GM19238 (cell line): ENCODE data around the gene TEX19.
"Not testable (repeated sequence)": the region's sequence is repeated elsewhere in the genome, so short reads cannot be mapped to it uniquely, and the experiment has no call there.

ENCODE experiments used
- DNase-seq: peaks from one replicate; pipeline ENCODE4 v3.0.0; 2011; ENCODE audit warnings: low spot score; ENCODE audit not compliant: insufficient read length

Gene TEX19

DNA sequence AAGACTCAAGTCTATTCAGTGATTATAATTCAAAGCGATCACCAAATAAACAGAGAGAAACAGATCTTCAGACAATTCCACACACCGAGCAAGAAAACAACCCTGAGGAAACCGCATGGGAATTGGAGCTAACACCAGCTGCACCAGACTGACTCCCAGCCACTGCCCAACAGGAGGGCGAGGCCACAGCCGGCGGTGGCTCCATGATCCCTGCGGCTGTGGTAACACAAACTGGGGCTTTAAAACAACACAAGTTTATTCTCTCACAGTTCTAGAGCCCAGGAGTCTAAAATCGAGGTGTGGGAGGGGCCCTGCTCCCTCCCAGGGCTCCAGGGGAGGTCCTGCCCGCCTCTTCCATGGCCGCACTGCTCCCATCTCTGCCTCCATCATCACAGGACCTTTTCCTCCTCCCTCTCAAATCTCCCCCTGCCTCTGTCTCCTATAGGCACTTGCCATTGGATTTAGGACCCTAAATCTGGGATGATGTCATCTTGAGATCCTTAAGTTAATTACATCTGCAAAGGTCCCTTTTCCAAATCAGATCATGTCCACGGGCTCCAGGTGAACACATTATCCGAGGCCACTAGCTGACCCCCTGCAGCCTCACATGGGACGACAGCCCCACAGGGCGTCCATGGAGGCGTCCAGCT, 49.4 kb downstream of the TEX19 start:
- no peak for DNase-seq

DNA sequence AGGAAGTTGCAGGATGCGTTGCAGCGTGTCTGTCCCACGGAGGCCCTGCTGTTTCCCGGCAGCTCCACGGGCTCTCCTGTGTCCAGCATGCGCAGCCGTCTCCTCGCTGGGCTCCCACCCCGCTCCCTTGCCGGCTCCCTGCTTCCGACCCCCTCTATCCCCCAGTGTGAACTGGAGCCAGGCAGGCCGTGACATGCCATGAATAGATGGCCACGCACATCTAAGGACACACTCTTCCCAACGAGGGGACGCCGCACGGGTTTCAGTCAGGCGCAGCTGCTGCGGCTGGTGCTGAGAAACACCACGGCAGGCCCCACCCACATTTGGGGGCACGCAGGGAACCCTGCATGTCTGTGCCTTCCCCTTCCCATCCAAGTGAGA, 49.9 kb downstream of the TEX19 start:
- no peak for DNase-seq

GRCh38 chr17:82410014-82410716, 51.1 kb downstream of the TEX19 start:
- no peak for DNase-seq

DNA sequence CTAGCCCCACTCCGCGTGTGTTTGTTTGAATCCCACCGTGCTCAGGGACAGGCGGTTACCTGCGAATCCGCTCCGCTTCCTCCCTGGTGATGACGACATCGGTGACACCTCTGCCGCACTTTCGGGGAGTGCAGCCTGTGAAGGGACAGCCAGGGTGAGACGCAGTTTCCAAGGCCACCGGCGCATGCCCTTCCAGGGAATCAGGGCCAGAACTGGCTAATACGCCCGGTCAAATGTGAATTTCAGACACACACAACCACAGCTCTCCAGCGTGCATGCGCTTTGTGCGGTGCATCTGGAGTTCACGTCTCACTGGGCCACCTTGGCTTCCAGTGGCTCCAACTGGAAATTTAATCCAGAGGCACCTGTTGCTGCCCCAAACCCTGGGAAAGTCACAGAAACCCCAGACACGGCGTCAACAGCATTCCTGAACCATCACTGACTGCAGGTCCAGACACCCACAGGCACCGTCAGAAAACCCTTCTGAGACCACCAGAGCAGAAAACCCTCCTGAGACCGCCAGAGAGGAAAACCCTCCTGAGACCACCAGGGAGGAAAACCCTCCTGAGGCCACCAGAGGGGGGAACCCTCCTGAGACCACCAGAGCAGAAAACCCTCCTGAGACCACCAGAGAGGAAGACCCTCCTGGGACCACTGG, 52.5 kb downstream of the TEX19 start:
- DNase-seq, result no peak

- DNase-seq, result not testable (repeated sequence)
These were observed 53.0 kb downstream of the TEX19 start for GRCh38 chr17:82412081-82412480.

DNA sequence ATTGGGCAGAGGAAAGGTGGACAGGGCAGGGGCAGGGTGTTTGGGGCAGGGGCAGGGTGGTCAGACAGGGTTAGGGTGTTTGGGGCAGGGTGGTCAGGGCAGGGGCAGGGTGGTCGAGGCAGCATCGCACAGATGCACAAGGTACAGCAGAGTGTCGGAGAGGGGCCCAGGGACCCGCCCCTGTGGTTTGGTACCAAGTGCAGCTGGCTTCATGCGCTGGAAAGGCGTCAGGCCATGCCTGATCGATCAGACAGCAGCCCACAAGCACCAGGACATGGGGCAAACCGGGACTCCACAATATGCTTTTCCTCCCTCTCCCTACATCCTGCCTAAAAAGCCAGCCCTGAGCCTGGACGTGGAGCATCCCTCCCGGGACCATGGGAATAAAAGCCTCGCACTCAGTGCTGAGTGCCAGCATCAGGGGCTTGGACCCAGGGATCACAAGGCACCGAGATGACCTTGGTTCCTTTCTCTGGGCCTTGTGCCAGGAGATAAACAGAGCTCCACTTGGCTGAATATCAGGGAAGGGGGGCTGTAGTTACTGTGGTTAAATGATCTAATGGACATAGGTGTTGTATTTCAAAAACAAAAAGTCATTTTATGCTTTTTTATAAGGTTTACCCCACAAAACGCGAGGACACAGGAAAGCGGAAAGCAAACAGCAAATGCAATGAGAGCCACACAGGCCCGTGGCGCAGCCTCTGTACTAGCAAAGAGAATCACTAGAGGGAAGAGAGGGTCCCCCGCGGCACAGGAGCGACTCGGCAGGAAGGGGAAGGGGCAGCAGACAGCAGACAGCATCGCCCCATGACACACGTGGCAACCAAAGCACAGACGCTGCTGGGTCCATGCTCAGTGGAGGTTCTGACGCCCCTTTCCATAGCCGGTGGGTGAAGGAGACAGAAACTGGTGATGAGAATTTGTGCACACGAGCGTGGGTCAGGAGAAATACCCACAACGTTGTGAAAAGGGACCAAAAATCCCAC, 53.8 kb downstream of the TEX19 start:
- no peak for DNase-seq
